Fibroblast of villous mesenchyme (primary cell): Measurements from ENCODE around the gene INPP4B. TPM values are rescaled to one million over a fixed set of nuclear protein-coding genes. Genes with fewer than 3 reads are reported as not detected.

ENCODE experiments used
- DNase-seq: peaks from one replicate; pipeline ENCODE4 v3.0.0-alpha.2; 2010; ENCODE audit warnings: low read depth
- H3K4me3 ChIP-seq: 2 replicates; pipeline ENCODE4 v1.5.1; 2011; ENCODE audit warnings: low read depth, mild to moderate bottlenecking, low read length
- CTCF ChIP-seq: IDR thresholded peaks from 2 replicates; pipeline ENCODE4 v1.5.1; 2012; ENCODE audit warnings: low read depth, mild to moderate bottlenecking, low read length; ENCODE audit not compliant: insufficient read depth
- total RNA-seq: library from RNA; depleted of rRNA; stranded (reverse); fragments of >200 nt; gene quantifications from 2 replicates; pipeline ENCODE4 v1.2.3, GENCODE V29; 2012

INPP4B gene
- total RNA-seq, 1 donor = 64.3 TPM

GRCh38 chr4:142226014-142226413, 620.1 kb downstream of the INPP4B start:
- TF ChIP-seq CTCF = no peak
- no peak for DNase-seq
- H3K4me3 ChIP-seq = no peak overlapping the region

- no peak for DNase-seq
- TF ChIP-seq CTCF = no peak
These were observed 624.0 kb downstream of the INPP4B start for GRCh38 chr4:142222127-142222526.

GRCh38 chr4:142218726-142219125, 627.4 kb downstream of the INPP4B start:
- TF ChIP-seq CTCF = no peak
- no peak for DNase-seq
- no peak overlapping the region for H3K4me3 ChIP-seq

More at GRCh38 chr4:142222127-142222526, 624.0 kb downstream of the INPP4B start:
- no peak overlapping the region for H3K4me3 ChIP-seq

- TF ChIP-seq CTCF = no peak
- no peak overlapping the region for H3K4me3 ChIP-seq
- DNase-seq = no peak
These were observed 634.7 kb downstream of the INPP4B start for GRCh38 chr4:142211444-142211843.

GRCh38 chr4:142203505-142203904, 642.6 kb downstream of the INPP4B start:
- TF ChIP-seq CTCF = no peak
- DNase-seq = no peak
- H3K4me3 ChIP-seq = no peak overlapping the region

GRCh38 chr4:142202404-142203332, 643.4 kb downstream of the INPP4B start:
- no peak for DNase-seq
- TF ChIP-seq CTCF = no peak

More at GRCh38 chr4:142202404-142203332, 643.4 kb downstream of the INPP4B start:
- no peak overlapping the region for H3K4me3 ChIP-seq
